Measurements from ENCODE around the gene OR4D2. TPM values are rescaled to one million over a fixed set of nuclear protein-coding genes. Genes with fewer than 3 reads are reported as not detected.

The OR4D2 gene
- total RNA-seq, 1 donor from 2014 or later = not detected

DNA sequence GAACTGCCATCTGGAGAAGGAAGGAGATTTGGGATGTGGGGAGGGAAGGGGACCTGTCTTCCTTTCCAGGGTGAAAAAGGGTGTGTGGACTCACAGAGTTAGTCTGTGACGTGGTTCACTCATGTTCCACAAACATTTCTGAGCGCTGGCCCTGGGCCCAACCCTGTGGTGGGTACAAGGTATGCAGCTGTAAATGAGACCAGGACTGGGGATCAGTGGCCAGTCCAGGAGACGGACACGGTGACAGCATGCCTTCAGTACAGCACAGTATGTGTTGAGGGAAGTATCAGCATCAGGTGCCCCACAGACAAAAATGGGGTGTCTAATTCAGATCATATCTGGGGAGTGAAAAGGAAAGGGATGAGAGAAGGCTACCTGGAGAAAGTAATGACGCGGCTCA lies 20.3 kb downstream of the OR4D2 start:
- Mint-ChIP-seq H3K36me3 (no peaks in the 10 kb centered on the region), H3K4me1 (peaks cover 7% of the 10 kb centered on the region), H3K4me3 (no peak overlapping the region), H3K27ac (no peak overlapping the region), H3K27me3 (ENCODE audit: insufficient read depth, low read depth) (peaks cover 12% of the 10 kb centered on the region), H3K9me3 (no peaks in the 10 kb centered on the region)
- Histone ChIP-seq H3K27ac (no peak overlapping the region), H3K4me1 (no peaks in the 10 kb centered on the region), H4K20me1 (ENCODE audit: low read depth) (no peaks in the 10 kb centered on the region), H3K4me2 (no peak overlapping the region), H3K9me3 (ENCODE audit: low read depth) (no peaks in the 10 kb centered on the region), H3K36me3 (no peaks in the 10 kb centered on the region), H2AFZ (replicated peaks) (no peak overlapping the region), H3K4me3 (no peak overlapping the region), H3K9ac (no peak overlapping the region), H3K79me2 (ENCODE audit: low read depth) (no peaks in the 10 kb centered on the region), H3K27me3 (peaks cover 5% of the 10 kb centered on the region), H3F3A (ENCODE audit: low read depth) (no peaks in the 10 kb centered on the region)
- no peak for DNase-seq (ENCODE audit: low spot score)
- TF ChIP-seq EZH2 (IDR thresholded peaks at IDR 0.05) (no peak), EZH2phosphoT487 (IDR thresholded peaks at IDR 0.05) (no peak)
- TF ChIP-seq, protein P1, sequence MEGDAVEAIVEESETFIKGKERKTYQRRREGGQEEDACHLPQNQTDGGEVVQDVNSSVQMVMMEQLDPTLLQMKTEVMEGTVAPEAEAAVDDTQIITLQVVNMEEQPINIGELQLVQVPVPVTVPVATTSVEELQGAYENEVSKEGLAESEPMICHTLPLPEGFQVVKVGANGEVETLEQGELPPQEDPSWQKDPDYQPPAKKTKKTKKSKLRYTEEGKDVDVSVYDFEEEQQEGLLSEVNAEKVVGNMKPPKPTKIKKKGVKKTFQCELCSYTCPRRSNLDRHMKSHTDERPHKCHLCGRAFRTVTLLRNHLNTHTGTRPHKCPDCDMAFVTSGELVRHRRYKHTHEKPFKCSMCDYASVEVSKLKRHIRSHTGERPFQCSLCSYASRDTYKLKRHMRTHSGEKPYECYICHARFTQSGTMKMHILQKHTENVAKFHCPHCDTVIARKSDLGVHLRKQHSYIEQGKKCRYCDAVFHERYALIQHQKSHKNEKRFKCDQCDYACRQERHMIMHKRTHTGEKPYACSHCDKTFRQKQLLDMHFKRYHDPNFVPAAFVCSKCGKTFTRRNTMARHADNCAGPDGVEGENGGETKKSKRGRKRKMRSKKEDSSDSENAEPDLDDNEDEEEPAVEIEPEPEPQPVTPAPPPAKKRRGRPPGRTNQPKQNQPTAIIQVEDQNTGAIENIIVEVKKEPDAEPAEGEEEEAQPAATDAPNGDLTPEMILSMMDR (IDR thresholded peaks at IDR 0.05) = no peak

DNA sequence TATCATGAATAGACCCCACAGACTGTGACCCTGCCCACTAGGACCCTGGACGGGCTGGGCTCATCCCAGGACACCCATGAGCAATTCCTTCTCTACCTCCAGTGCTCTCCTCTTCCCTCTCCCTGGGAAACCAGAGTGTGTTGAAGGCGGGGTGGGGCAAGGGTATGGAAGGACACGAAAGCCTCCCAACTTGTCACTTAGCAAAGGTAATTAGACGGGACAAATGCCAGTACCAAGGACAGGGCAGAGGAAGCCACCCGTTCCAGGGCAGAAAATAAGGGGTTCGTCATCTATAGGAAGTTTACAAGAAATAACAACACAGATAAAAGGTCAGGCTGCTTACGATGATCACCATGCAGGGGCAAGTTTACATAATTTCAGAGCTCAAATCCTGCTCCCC lies 20.9 kb downstream of the OR4D2 start:
- Mint-ChIP-seq H3K4me3 (no peak overlapping the region), H3K27ac (no peak overlapping the region), H3K4me1 (peaks cover 7% of the 10 kb centered on the region), H3K27me3 (ENCODE audit: insufficient read depth, low read depth) (peaks cover 16% of the 10 kb centered on the region), H3K36me3 (no peaks in the 10 kb centered on the region), H3K9me3 (no peaks in the 10 kb centered on the region)
- no peaks in the 10 kb centered on the region for H3F3A ChIP-seq (ENCODE audit: low read depth)
- TF ChIP-seq EZH2phosphoT487 (IDR thresholded peaks at IDR 0.05) = no peak
- no peak for TF ChIP-seq EZH2 (IDR thresholded peaks at IDR 0.05)
- TF ChIP-seq, protein P1 (IDR thresholded peaks at IDR 0.05) = no peak
- peaks cover 5% of the 10 kb centered on the region for H3K27me3 ChIP-seq
- H3K36me3 ChIP-seq = no peaks in the 10 kb centered on the region
- no peak overlapping the region for H3K27ac ChIP-seq
- H3K4me2 ChIP-seq = no peak overlapping the region
- no peaks in the 10 kb centered on the region for H3K79me2 ChIP-seq (ENCODE audit: low read depth)
- DNase-seq (ENCODE audit: low spot score) = no peak
- H3K4me3 ChIP-seq = no peak overlapping the region
- no peaks in the 10 kb centered on the region for H3K4me1 ChIP-seq
- H2AFZ ChIP-seq (replicated peaks) = no peak overlapping the region
- H3K9me3 ChIP-seq (ENCODE audit: low read depth) = no peaks in the 10 kb centered on the region
- H4K20me1 ChIP-seq (ENCODE audit: low read depth) = no peaks in the 10 kb centered on the region
- H3K9ac ChIP-seq = no peak overlapping the region

DNA sequence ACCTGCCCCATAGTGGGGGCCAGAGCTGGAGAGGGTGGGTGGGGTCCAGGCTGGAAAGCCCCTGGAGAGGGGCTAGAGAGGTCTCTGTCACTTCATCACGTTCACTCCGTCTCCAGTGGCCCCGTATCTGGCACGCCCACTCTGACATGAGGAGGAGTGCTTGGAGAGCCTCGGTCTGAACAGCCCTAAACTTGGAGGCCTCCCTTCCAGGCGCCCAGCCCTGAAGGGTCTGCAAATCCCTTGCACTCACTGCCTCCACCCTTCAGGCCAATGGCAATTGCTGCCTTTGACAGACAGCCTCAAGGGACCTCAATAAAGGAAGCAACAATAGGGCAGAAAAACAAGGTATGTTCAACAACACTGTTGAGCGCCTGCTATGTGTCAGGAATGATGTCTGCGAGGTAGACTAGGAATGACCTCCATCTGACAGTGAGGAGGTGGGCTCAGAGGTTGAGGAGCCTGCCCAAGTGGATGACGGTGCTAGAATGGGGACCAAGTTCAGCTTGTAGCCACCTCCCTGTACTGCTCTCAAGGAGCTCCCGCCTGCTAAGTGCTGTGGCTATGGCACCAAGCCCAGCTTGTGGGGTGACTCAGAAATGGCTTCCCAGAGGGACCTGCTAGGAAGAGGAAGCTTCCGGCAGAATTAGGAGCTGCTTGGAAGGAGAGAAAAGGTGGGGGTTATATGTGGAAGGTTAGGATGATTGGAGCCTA lies 22.8 kb downstream of the OR4D2 start:
- peaks cover 18% of the 10 kb centered on the region for H3K27me3 Mint-ChIP-seq (ENCODE audit: insufficient read depth, low read depth)
- H3K27me3 ChIP-seq = peaks cover 5% of the 10 kb centered on the region
- H3K4me1 Mint-ChIP-seq = peaks cover 2% of the 10 kb centered on the region
- H3K9me3 Mint-ChIP-seq = no peaks in the 10 kb centered on the region
- no peak for TF ChIP-seq EZH2phosphoT487 (IDR thresholded peaks at IDR 0.05)
- TF ChIP-seq, protein P1 (IDR thresholded peaks at IDR 0.05) = no peak
- TF ChIP-seq EZH2 (IDR thresholded peaks at IDR 0.05) = no peak
- no peak overlapping the region for H2AFZ ChIP-seq (replicated peaks)
- no peaks in the 10 kb centered on the region for H3K79me2 ChIP-seq (ENCODE audit: low read depth)
- H3K36me3 Mint-ChIP-seq = no peaks in the 10 kb centered on the region
- H3F3A ChIP-seq (ENCODE audit: low read depth) = no peaks in the 10 kb centered on the region
- no peaks in the 10 kb centered on the region for H3K36me3 ChIP-seq
- H3K4me1 ChIP-seq = no peaks in the 10 kb centered on the region
- no peaks in the 10 kb centered on the region for H3K9me3 ChIP-seq (ENCODE audit: low read depth)
- H3K4me3 Mint-ChIP-seq = no peak overlapping the region
- no peak for DNase-seq (ENCODE audit: low spot score)
- no peak overlapping the region for H3K4me3 ChIP-seq
- H4K20me1 ChIP-seq (ENCODE audit: low read depth) = no peaks in the 10 kb centered on the region
- no peak overlapping the region for H3K9ac ChIP-seq
- H3K27ac ChIP-seq = no peak overlapping the region
- H3K27ac Mint-ChIP-seq = no peak overlapping the region
- no peak overlapping the region for H3K4me2 ChIP-seq

Data from neural progenitor cell (in vitro differentiated cells).